ENCODE results near the gene SUN2. TPM values are rescaled to one million over a fixed set of nuclear protein-coding genes. Genes with fewer than 3 reads are reported as not detected.

The SUN2 gene
- total RNA-seq, 1 donor from 2014 or later: 472 TPM

DNA sequence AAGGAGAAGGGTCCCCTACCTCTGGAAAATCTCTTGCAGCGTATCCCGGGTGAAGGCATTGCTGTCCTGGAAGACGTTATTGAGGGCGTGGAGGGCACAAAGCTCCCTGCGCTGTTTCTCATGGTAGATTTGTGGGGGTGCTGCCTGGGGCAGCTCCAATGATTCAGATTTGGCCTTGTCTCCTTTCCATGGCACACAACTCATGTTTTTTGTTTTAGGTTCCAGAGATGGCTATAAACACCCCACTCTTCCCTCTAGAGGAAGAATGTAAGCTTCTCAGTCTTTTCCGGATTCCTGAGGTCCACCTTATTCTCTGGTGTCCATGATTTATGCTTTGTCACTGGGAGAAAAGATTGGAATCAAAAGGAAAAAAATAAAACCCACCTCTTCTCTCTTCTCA is 56.0 kb downstream of the SUN2 start:
- intact Hi-C loops (cut with micrococcal nuclease): loop anchor here (1.0 to 2.0 kb wide), 2 partner anchors 19 to 43 kb away; partner anchors contain the start of genes CBY1, FAM227A and TOMM22

GRCh38 chr22:38699143-38699542 is 56.7 kb downstream of the SUN2 start:
- intact Hi-C loops (cut with micrococcal nuclease): no loop called here

GRCh38 chr22:38698407-38699094 is 57.2 kb downstream of the SUN2 start:
- intact Hi-C loops (cut with micrococcal nuclease): no loop called here

DNA sequence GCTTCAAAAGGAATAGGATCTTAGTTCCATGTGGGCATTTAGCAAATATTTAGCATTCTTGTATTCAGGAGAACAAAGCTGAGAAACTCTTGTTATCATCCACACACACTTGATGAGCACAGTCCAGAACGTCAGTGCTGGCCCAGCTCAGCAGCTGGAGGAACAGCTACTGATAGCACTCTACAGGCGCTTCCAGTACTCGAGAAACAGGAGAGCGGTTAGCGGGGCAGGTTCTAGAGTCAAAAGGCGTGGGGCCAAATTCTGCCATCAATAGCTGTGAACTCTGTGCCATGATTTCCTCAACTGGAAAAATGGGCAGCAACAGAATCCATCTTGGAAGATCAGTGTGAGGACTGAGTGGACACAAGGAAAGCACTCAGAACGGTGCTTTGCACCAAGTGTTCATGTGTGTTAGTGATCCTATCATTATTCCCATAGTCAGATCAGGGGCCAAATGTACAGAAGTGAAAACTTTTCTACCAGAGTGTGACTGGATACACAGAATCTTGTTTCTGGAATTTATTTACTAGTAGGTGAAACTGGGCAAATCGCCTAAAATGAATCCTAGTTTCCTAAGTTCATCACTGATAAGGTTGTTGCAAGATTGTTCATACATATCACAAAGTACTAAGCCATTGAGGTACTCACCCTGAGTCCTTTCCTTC is 58.2 kb downstream of the SUN2 start:
- intact Hi-C loops (cut with micrococcal nuclease): no loop called here

DNA sequence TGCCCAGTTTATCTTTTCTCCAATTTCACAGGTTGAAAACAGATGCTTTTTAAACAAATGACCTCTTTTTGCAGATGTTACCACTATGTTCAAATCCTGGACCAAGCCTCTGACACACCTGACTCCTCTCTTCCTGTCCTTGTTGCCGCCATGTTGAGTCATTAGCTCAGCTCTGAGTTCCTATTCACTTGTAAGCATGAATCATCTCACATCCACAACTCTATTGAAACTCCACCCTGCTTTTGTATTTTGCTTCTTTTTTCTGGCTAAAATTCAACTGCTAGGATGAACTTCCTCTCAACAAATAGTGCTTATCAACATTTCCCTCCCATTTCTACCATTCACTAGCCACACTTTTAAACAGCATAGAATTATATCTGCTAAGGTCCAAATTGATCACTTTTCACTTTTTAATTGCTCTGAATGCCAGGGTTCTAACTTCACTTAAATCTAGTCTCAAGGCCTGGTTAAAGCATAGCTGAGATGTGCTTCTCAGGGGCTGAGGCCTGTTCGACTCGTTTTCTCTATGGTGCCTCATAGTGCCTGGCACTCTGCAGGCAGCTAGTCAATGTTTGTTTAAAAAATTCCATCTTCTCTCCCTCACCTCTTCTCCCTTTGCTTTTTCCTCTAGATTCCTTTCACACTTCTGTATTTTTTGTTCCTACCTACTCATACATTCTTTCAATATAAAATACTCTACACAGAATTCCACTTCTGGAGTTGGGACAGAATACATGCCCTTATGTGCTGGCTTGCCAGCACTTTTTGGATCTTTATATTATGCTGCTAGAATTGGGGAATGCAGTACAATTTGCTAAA is 59.0 kb downstream of the SUN2 start:
- intact Hi-C loops (cut with micrococcal nuclease): no loop called here

DNA sequence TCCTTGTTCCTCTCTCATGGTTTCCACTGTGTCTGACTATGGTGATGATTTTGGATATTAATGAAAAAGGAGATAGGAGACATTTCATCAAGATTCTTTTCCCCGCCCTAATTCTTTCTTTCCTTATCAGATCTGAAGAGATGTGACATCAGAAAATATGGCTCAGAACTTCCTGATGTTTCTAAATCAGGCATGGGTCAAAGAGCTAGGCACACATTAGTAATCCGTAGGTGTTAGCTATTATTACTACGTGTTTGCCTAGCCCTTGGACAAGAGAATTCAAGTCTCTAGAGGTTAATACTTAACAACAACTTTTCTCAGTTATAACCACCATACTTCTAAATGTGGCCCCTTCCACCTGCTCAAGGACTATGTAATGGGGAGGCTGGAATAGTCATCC is 60.9 kb downstream of the SUN2 start:
- intact Hi-C loops (cut with micrococcal nuclease): no loop called here

- intact Hi-C loops (cut with micrococcal nuclease): no loop called here
Observed at GRCh38 chr22:38694049-38694448, 61.7 kb downstream of the SUN2 start.

DNA sequence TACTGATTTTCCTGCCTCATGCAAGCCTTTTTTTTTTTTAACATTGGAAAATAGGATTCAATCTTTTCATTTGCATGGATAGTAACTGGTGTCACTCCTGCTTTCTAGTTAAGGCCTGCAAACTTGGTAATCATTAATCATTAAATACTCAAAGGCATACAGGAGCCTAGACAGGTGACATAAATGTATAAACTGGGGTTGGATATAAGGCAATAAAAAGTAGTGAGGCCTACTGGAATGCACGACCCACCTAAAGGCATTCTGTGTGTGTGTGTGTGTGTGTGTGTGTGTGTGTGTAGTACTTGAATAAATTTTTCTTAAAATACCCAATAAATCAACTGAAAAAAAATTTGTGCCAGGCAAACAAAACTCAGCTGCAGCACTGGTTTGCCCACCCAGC is 66.1 kb downstream of the SUN2 start:
- intact Hi-C loops (cut with micrococcal nuclease): no loop called here

GRCh38 chr22:38685761-38686160 is 70.0 kb downstream of the SUN2 start:
- intact Hi-C loops (cut with micrococcal nuclease): no loop called here

- intact Hi-C loops (cut with micrococcal nuclease): no loop called here
Observed at GRCh38 chr22:38684895-38685294, 70.9 kb downstream of the SUN2 start.

Other genes starting within 250 kb of the SUN2 start
- 423 and 434 TPM in 2 replicates for gene DDX17, start 249.7 kb downstream of the SUN2 start, total RNA-seq
- gene DMC1, start 185.8 kb downstream of the SUN2 start, total RNA-seq: 12.5 and 13.0 TPM in 2 replicates
- 0.11 TPM in 1 of 2 replicates, not detected in the other for gene FAM227A, start 99.6 kb downstream of the SUN2 start, total RNA-seq
- gene CBY1, start 99.4 kb downstream of the SUN2 start, total RNA-seq: 10.2 and 11.8 TPM in 2 replicates
- 101 and 113 TPM in 2 replicates for gene TOMM22, start 74.0 kb downstream of the SUN2 start, total RNA-seq
- 68.6 and 71.7 TPM in 2 replicates for gene JOSD1, start 55.1 kb downstream of the SUN2 start, total RNA-seq
- gene GTPBP1, start 50.1 kb downstream of the SUN2 start, total RNA-seq: 74.4 and 78.8 TPM in 2 replicates
- 6.7 and 6.8 TPM in 2 replicates for gene DNAL4, start 38.1 kb upstream of the SUN2 start, total RNA-seq
- 0.93 and 0.95 TPM in 2 replicates for gene NPTXR, start 88.0 kb upstream of the SUN2 start, total RNA-seq
- 64.3 and 67.9 TPM in 2 replicates for gene CBX6, start 116.2 kb upstream of the SUN2 start, total RNA-seq
- 0.68 TPM in 1 of 2 replicates, not detected in the other for gene APOBEC3A, start 201.6 kb upstream of the SUN2 start, total RNA-seq
- 27.4 and 27.8 TPM in 2 replicates for gene APOBEC3B, start 226.3 kb upstream of the SUN2 start, total RNA-seq